HG02763 (cell line): ENCODE results near the gene FRMD4A.
A peak's percentile ranks its signal among the peaks of the same experiment; 100 is the strongest.
"Not testable (repeated sequence)": the region's sequence is repeated elsewhere in the genome, so short reads cannot be mapped to it uniquely, and the experiment has no call there.

ENCODE experiments used
- ATAC-seq: cut with Tn5 transposase; IDR thresholded peaks from one replicate; pipeline ENCODE4 v1.9.1; 2021; ENCODE audit warnings: mild to moderate bottlenecking, moderate library complexity; ENCODE audit not compliant: unreplicated experiment

FRMD4A gene

DNA sequence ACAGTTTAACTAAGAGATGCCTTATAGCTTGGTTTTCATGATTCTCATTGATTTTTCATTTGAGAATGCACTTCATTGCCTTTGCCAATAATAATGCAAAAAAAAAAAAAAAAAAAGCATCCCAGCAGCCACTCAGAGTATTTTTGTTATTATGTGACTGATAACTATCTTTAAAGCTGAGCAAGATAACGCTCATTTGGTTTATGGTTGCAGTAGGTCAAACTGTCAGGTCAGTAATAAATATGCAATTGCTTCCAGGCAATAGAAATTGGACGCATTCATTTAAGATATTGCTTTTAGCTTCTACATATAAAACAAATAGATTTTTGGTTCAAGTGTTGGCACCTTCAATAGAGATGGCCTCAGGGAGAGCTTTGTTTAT is 528.8 kb downstream of the FRMD4A start:
- no peak for ATAC-seq

DNA sequence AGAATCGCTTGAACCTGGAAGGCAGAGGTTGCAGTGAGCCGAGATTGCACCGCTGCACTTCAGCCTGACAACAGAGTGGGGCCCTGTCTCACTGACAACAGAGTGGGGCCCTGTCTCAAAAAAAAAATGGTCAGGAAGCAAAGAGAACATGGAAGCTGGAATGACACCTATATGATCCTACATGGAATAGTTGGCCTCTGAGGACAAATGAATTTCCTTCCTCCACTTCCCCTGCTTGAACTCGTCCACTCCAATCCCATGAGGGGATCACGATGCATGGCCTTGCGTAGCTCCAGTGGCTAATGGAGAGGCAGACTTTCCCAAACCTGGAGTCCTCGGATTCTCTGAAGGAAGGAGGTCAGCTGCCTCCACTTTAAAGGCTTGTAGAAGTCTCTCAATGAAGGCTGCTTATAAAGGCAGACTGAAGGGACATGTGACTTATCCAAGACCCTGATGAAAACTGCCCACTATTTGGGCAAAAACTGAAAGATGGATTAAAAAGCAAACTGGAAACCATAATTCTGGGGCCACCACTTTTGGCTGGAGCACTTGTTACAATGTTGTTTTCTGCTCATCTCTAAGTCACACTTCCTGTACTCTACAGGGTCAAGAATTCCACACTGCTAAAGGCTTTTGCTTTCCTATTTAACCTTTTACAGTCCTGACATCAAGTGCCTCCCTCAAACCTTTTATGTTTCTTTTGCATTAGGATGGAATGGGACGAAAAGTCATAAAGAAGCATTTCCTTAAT is 529.4 kb downstream of the FRMD4A start:
- ATAC-seq, result no peak

DNA sequence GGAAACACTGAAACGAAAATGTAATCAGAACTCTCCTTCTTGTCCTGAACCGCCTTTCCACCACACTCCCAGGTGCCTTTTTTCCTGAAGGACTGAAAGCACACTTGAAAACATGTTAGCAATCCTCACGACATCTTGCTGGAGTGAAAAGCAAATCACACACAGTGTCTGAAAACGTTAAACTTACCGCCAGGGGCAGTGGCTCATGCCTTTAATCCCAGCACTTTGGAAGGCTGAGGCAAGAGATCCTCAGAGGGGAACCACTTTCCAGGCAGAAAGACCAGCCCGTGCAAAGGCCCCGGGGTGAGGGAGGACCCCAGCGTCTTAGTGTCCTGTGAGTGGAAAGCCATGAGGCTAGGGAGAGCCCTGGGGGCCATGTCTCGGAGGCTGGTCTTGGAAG is 533.6 kb downstream of the FRMD4A start:
- no peak for ATAC-seq

DNA sequence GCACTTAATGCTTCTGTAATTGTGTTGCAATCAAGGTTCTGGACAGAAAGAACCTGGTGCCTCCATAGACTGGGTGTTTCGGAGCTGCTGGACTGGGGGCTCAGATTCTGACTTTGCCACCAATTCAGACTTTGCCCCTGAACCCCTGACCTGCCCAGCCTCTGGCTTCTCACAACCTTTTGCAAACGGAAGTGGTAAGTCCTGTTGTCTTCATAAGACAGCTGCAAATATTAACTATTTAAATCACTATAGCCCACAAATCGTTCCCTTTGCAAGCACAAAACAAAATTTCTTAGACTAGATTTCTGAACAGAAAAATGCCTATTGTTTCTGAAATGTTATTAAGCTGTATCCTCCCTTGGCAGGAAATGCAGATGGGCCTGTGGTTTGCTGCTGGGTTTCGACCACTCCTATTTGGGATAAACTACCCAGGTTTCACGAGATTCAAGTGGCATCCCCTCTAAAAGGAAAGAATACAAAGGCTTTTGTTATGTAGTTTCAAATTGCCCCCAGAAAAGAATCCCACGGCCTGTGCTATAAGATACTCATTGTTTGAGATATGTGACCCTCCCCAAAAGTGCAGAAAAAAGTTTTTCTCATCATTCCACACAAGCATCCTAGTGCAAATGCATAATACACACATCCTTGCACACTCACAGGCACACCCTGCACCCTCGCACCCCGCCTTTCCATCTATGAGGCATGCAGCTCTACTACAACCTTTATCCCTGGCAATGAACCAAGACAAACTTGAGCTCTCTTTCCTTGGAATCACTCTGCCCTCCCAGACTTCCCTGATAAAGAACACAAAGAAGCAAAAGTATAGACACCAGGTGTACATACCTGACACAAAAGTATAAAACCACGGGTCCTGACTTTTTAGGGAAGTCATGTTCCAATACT is 534.8 kb downstream of the FRMD4A start:
- no peak for ATAC-seq

DNA sequence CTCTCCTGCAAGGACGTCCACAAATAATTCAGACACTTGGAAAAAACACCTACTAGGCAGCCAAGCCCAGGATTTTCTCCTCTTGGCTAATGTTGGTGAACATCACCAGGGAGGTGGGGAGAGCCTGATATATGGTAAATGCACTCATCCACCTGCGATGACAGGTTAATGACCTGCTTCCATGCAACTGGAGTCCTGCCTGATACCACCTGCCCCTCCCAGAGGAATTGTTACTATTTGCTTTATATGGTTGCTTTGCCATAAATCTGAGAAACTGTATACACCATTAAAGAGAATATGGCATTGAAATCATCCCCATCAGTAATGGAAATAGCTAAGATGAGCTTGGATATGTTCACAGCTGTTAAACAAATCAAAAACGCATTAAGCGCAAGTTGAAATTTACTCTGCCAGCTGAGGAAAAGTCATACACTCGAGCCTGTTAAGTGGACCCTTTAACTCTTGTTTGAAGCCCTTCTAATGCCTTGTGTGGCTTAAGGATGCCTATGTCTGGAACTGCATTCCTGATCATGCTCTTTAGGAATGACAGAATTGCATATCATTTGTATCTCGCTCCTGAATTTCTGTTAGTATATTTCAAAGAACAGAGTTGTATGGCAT is 535.6 kb downstream of the FRMD4A start:
- ATAC-seq, result no peak

DNA sequence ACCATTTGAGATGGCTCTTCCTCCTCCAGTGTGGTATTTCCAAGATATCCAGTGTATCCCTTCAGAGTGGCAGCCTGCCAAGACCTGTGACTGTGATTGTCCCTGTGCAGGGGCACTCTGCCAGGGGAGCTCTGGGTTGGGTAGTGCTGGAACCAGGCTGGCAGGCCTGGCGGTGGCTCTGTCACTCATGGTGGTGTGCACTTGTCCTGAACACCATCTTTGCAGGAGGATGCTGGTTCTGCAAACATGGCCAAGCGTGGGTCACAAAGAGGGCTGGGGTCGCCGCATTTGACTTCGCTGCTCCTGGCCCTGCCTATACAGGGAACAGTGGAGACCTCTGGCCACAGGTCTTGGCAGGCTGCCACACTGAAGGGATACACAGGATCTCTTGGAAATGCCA is 538.7 kb downstream of the FRMD4A start:
- ATAC-seq, result no peak

DNA sequence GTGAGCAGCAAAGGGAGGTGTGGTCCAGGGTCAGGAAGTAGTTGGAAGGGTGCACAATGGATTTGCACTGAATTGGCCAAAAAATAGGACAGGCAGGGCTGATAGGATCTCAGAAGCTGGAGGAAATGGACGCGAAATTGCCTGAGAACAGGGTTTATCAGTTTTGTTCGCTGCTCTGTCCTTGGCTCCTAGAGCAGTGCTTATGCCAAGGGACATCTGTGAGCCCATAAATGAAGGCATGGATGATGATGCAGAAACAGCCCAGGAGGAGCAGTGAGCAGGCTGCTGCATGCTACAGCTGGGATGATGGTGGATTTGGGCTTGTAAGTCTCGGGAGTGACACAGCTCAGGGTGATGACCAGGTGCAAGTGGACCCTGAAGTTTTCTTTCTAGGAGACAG is 539.2 kb downstream of the FRMD4A start:
- ATAC-seq, result no peak

DNA sequence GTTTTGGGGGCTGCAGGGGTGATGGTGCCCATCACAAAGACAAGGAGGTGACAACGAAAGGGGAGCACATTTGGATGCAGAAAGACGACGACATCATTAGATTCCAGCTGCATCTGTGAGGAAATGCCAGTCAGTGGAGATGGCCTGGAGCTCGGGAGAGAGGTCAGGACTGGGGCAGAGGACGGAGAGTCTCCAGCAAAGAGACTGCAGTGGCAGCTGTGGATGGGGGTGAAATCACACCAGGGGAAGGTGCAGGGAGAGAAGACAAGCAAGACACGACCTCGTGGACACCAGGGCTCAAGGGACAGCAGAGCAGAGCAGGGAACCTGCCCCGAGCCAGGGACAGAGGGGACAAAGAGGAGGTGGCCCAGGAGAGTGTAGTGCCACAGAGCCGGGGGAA is 540.5 kb downstream of the FRMD4A start:
- no peak for ATAC-seq

DNA sequence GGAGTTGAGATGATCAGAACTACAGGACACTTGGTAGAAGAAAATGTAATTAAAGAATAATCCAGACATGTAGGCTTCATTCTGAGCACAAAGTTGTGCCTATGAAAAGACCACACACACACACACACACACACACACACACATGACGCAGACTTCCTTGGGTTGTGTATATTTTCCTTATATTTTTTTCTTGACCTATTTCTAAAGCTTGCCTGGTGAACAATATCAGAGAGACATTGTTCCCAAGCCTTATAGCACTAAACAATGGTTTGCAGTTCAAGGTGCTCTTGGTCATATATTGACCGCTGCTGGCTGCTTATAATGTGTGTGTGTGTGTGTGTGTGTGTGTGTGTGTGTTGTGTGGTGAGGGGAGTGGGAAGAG is 541.3 kb downstream of the FRMD4A start:
- no peak for ATAC-seq

DNA sequence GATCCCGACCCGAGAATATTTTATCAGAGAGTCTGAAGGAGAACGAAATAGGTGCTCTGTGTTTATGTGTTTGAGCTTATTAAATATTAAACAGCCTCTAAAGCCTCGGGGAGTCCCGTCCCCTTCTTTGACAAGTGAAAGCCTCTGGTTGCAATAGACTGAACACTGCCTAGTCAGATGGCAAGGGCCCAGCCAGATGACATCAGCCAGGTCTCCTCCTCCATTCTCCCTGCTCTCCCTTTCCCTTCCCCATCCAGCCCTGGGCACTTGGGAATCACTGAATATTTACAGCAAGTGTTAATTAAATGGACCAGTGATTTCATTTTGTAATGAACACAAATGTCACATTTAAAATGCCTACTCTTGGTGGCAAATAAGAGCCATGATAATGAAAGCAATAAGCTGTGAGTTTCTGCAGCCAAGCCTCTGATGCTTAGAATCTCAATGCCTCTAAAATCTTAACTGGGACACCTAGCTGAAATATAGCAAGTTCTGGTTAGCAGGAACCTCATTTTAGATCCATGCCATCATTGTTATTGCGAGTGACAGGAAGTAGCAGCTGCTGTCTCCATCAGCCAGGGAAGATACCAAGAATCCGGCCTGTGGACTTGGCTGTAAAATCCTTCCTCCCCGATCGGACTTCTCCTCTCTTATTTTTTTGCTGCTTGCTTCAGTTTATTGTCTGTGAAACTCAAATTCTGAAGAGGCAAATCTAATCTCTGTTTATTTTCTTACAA is 541.8 kb downstream of the FRMD4A start:
- no peak for ATAC-seq

DNA sequence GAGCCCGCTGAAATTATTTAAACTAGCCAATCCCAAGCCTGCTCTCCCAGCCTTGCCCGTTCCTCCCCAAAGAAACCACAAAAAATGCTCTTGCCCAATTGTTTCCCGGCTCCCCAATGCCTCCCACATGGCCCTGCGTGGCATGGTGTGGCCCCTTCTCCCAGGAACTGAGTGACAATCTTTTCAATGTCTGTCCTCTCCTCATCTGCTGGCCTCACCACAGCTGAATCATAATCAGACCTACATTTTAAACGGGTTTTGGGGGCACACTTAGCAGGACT is 542.5 kb downstream of the FRMD4A start:
- ATAC-seq, result no peak

DNA sequence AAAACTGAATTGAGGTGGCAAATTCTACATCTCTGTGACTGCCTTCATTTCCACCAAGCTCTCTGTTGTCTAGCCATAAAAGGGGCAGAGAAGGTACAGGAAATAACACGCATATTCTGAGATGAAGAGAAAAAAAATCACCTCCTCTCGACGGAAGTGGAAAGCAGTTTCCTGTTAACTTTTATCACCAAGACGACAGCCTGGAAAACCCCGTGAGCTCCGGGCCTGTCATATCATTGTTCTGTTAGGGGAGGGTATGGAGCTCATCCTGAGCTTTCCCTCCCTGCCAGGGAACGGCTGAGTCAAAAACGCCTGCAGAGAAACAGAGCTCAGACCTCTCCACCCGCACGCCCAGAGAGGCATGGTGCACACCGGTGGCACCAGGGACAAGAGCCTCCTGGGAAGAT is 543.7 kb downstream of the FRMD4A start:
- peak; percentile 68 for ATAC-seq

DNA sequence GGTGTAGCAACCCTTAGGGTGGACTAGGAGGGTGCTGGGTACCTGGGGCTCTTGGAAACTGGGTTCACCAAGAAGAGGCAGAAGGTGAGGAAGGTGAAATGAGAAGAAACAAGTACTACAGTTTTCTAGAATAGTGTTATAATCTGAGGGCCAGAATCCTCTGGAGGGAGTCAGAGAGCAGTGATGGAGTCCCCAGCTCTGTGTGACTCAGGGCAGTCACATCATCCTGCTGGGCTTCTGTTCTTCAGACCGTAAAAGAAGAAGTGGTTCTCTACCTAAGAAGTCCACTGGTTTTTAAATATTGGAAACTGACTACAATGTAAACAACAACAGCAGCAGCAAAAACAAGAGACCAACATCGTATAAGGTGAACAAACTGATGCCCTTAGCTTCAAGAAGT is 546.7 kb downstream of the FRMD4A start:
- no peak for ATAC-seq

DNA sequence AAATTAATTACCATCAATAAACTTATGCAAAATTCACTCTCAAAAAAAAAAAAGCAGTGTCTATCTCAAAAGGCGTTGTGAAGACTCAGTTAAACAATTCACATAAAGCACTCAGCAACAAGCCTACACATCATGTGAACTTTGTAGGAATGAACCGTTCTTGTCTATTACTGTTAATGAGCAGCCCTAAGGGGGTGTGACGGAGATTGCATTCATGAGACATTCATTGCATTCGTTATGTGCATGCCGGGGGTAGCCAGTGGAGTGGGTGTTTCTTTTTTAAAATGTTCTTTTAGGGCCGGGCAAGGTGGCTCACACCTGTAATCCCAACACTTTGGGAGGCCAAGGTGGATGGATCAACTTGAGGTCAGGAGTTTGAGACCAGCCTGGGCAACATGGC is 551.0 kb downstream of the FRMD4A start:
- ATAC-seq, result no peak

DNA sequence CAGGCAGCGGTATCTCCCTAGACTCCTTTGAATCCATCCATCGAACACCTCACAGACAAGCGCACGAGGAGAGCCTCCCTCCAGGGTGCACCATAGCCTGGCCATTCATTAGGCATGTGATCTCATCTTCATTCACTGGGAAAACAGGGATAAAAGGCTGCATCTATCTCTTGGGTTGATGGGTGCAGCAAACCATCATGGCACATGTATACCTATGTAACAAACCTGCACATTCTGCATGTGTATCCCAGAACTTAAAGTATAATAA is 552.1 kb downstream of the FRMD4A start:
- ATAC-seq, result not testable (repeated sequence)

DNA sequence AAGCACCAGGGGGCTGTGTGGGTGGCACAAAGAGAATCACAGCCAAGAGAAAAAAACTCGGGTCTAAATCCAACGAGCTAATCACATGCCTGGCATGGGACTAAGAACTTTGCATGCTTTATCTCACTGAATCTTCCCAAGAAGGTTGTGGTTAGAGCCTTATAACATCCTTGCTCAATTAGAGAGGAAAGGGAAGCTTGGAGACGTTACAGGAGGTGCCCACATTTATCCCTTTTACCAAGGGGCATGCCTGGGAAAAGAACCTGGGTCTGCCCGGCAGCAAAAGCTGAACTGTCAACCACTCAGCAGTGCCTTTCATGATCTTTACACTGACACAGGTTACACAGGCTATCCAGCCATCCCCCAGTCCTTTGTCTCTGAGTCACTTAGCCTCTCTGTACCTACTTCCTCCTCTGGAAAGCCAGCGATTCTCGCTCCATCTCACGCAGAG is 553.8 kb downstream of the FRMD4A start:
- peak; percentile 49 for ATAC-seq

DNA sequence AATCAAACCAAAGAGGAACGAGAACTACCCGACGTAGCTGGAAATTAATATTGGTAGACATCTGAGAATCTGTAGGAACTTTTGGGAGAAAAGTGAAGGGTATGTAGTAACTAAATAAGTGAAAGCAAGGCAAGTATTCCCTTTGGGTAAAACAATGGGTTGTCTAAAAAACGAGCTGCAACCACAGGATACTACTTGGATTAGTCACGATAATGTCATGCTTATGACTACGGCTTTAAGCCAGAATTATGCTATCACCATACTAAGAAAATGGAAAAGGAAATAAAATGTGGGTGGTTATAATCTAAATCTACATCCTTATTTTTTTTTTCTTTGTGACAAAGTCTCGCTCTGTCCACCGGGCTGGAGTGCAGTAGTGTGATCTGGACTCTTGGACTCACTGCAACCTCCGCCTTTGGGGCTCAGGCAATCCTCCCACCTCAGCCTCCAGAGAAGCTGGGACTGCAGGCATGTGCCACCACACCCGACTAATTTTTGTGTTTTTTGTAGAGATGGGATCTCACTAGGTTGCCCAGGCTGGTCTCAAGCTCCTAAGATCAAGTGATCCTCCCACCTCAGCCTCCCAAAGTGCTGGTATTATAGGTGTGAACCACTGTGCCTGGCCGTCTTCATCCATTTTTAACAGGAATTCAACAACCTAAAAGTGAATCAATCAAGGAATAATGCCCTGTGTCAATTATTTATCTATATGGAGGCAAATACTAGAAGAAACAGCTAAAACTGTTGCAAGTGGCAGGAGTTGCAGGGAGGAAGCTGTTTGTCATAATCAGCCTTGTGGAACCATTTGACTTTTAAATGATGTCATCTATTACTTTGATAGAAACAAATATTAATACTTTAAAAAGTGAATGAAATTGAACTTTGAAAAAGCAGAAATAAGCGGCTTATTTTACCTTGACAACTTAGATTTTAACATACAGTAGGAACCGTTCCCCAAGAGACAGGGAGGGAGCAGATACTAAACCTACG is 554.6 kb downstream of the FRMD4A start:
- ATAC-seq, result no peak

DNA sequence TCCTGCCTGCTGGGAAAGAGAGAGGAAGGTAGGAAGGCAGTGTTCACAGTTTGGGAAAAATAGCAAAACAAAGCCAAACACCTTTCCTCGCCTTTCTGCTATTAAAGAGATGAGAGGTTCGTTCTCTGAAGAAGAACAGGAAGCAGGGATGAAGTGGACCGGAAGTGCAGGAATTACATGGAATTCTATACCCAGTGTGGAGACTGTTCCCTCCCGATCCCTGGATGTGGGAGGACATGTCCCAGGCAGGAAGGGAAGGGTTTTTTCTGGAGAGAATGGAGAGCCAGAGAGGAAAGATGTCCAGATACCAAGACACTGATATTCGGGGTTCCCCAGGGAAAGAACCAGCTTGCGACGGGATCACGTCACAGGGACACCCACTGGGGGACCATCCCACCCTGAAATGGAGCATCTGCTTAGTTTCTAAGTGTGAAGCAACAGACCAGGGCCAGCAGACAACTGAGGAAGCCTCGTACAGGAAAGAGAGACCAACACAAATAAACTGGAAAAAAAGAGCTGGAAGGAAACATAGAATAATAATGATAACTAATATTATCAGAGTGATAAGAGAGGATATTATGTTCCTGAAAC is 556.3 kb downstream of the FRMD4A start:
- no peak for ATAC-seq

DNA sequence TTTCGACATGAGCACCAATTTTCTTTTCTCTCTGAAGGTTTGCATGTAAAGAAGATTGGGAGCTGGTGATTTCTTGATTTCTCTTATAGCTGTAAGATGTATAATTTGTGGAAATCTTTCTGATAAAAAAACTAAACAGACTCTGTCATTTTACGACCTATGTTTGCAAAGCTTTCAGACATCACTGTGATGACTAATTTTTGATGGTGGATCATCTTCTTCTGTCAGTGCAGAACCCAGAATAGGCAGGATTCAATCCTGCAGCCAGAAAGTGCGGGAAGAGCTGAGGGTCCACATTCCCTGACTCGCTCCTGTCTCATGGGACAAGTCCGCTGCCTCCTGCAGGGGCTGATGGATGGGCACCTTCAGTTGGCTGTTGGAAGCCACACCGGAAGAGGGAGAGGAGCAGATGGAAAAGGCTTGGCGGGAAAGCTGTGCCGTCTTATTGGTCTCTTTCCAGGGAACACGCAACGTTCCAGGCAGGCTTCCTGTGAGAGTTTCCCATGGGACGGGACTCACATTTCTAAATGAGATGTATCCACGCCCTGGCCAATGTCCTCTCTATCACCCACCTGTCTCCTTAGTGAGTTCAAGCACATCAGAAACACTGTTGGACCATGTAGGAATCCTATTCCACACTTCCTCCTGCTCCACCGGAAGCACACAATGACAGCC is 557.1 kb downstream of the FRMD4A start:
- ATAC-seq, result no peak
